NCI-H146 treated with DMSO at 0.1 percent for 48 hours (cell line): ENCODE measurements around the gene KCNH3.

ENCODE experiments used
- DNase-seq: peaks from one replicate; lab custom pipeline; 2025; ENCODE audit not compliant: unreplicated experiment; lab: John Stamatoyannopoulos, UW

The KCNH3 gene

GRCh38 chr12:49543914-49544815, 5.3 kb downstream of the KCNH3 start:
- no peak for DNase-seq

GRCh38 chr12:49545815-49546214, 7.0 kb downstream of the KCNH3 start:
- no peak for DNase-seq

GRCh38 chr12:49546481-49546880, 7.7 kb downstream of the KCNH3 start:
- no peak for DNase-seq

GRCh38 chr12:49547090-49547690, 8.4 kb downstream of the KCNH3 start:
- no peak for DNase-seq

GRCh38 chr12:49548481-49548821, 9.6 kb downstream of the KCNH3 start:
- no peak for DNase-seq

- no peak for DNase-seq
These were observed 10.2 kb downstream of the KCNH3 start for GRCh38 chr12:49548822-49549648.

- peak; percentile 69 for DNase-seq
These were observed 11.2 kb downstream of the KCNH3 start for GRCh38 chr12:49549735-49550692.

- peak; percentile 56 for DNase-seq
These were observed 11.9 kb downstream of the KCNH3 start for GRCh38 chr12:49550693-49551252.

- DNase-seq, result no peak
These were observed 13.2 kb downstream of the KCNH3 start for GRCh38 chr12:49552014-49552413.

GRCh38 chr12:49552425-49552824, 13.6 kb downstream of the KCNH3 start:
- no peak for DNase-seq

- DNase-seq, result no peak
These were observed 14.1 kb downstream of the KCNH3 start for GRCh38 chr12:49552899-49553298.

GRCh38 chr12:49553512-49554088, 14.8 kb downstream of the KCNH3 start:
- DNase-seq, result peak; percentile 89

- no peak for DNase-seq
These were observed 15.4 kb downstream of the KCNH3 start for GRCh38 chr12:49554266-49554665.

GRCh38 chr12:49555631-49556390, 17.0 kb downstream of the KCNH3 start:
- no peak for DNase-seq

- no peak for DNase-seq
These were observed 17.8 kb downstream of the KCNH3 start for GRCh38 chr12:49556391-49557186.

GRCh38 chr12:49557187-49557916, 18.5 kb downstream of the KCNH3 start:
- DNase-seq, result no peak

GRCh38 chr12:49557917-49558215, 19.0 kb downstream of the KCNH3 start:
- no peak for DNase-seq

- no peak for DNase-seq
These were observed 19.7 kb downstream of the KCNH3 start for GRCh38 chr12:49558526-49558925.
